ENCODE measurements around the gene KYNU.

Gene KYNU

GRCh38 chr2:142973160-142973821 is 95.8 kb downstream of the KYNU start:
- no peak for DNase-seq

- no peak for DNase-seq
Observed at GRCh38 chr2:142973822-142974207, 96.4 kb downstream of the KYNU start.

- DNase-seq: no peak
Observed at GRCh38 chr2:142974288-142975024, 97.0 kb downstream of the KYNU start.

- no peak for DNase-seq
Observed at GRCh38 chr2:142975239-142975638, 97.8 kb downstream of the KYNU start.

GRCh38 chr2:142980246-142981068 is 103.0 kb downstream of the KYNU start:
- peak; percentile 60 for DNase-seq

GRCh38 chr2:142981069-142981378 is 103.6 kb downstream of the KYNU start:
- DNase-seq: no peak

- DNase-seq: no peak
Observed at GRCh38 chr2:142981756-142982155, 104.3 kb downstream of the KYNU start.

- peak; percentile 27 for DNase-seq
Observed at GRCh38 chr2:142983174-142983573, 105.7 kb downstream of the KYNU start.

- no peak for DNase-seq
Observed at GRCh38 chr2:142984657-142985056, 107.2 kb downstream of the KYNU start.

GRCh38 chr2:142987044-142987443 is 109.6 kb downstream of the KYNU start:
- no peak for DNase-seq

- peak; percentile 27 for DNase-seq
Observed at GRCh38 chr2:142989273-142990204, 112.1 kb downstream of the KYNU start.

GRCh38 chr2:142991295-142991694 is 113.8 kb downstream of the KYNU start:
- DNase-seq: no peak

GRCh38 chr2:142992840-142993239 is 115.4 kb downstream of the KYNU start:
- DNase-seq: no peak

GRCh38 chr2:142993771-142994170 is 116.3 kb downstream of the KYNU start:
- no peak for DNase-seq

GRCh38 chr2:142994665-142995064 is 117.2 kb downstream of the KYNU start:
- DNase-seq: no peak

- no peak for DNase-seq
Observed at GRCh38 chr2:142997231-142997630, 119.8 kb downstream of the KYNU start.

- DNase-seq: no peak
Observed at GRCh38 chr2:143000599-143000998, 123.1 kb downstream of the KYNU start.

- DNase-seq: no peak
Observed at GRCh38 chr2:143001501-143001900, 124.0 kb downstream of the KYNU start.

- no peak for DNase-seq
Observed at GRCh38 chr2:143015656-143016055, 138.2 kb downstream of the KYNU start.

GRCh38 chr2:143026411-143027054 is 149.1 kb downstream of the KYNU start:
- no peak for DNase-seq

- DNase-seq: no peak
Observed at GRCh38 chr2:143029141-143029540, 151.7 kb downstream of the KYNU start.

GRCh38 chr2:143030127-143030526 is 152.7 kb downstream of the KYNU start:
- DNase-seq: peak; percentile 19
